Measurements from ENCODE around the gene DDX50.

- peak; percentile 84 for TF ChIP-seq POLR2AphosphoS5 (IDR thresholded peaks at IDR 0.05; ENCODE audit: low read depth, low read length)
- TF ChIP-seq CTCF (IDR thresholded peaks at IDR 0.05), result peak; percentile 75
- peak; percentile 68; the same call in 1 of the 2 replicates for TF ChIP-seq SIN3A (IDR thresholded peaks at IDR 0.05; ENCODE audit: borderline replicate concordance, insufficient read depth, low read depth, low read length)
- 0 out of 4 replicates have a peak, but pooled peaks of 1 of the 2 experiments have one; percentile 41 for TF ChIP-seq REST (IDR thresholded peaks at IDR 0.05; ENCODE audit: insufficient read depth in 1 of 2, low read depth in 2 of 2, low read length in 1 of 2)
- no peak for TF ChIP-seq TCF7L2 (IDR thresholded peaks at IDR 0.05; ENCODE audit: low read depth, low read length)
Measured at GRCh38 chr10:68988530-68989316, 87.6 kb downstream of the DDX50 start, which contains the start of gene KIFBP.
